LNCaP clone FGC (cell line): ENCODE measurements around the gene OLFM1.
"Not testable (repeated sequence)": the region's sequence is repeated elsewhere in the genome, so short reads cannot be mapped to it uniquely, and the experiment has no call there.

Source experiments
- DNase-seq: peaks from one replicate; pipeline ENCODE4 v3.0.0-alpha.2; 2011; ENCODE audit warnings: low read depth
- H3K4me3 ChIP-seq: 2 replicates; pipeline ENCODE4 v1.5.1; 2011; ENCODE audit warnings: mild to moderate bottlenecking, low read depth, low read length, control low read depth
- CTCF ChIP-seq: IDR thresholded peaks from 2 replicates; pipeline ENCODE4 v1.5.1; 2012; ENCODE audit warnings: mild to moderate bottlenecking; ENCODE audit not compliant: control insufficient read depth, insufficient read depth; ENCODE audit errors: extremely low read depth

OLFM1 gene

GRCh38 chr9:135147474-135147805, 60.0 kb downstream of the OLFM1 start:
- no peak overlapping the region for H3K4me3 ChIP-seq
- no peak for TF ChIP-seq CTCF
- DNase-seq, result no peak

GRCh38 chr9:135147938-135148337, 60.5 kb downstream of the OLFM1 start:
- TF ChIP-seq CTCF, result no peak
- DNase-seq, result no peak
- no peak overlapping the region for H3K4me3 ChIP-seq

GRCh38 chr9:135148386-135148785, 60.9 kb downstream of the OLFM1 start:
- no peak for TF ChIP-seq CTCF
- no peak for DNase-seq
- no peak overlapping the region for H3K4me3 ChIP-seq

GRCh38 chr9:135149901-135150300, 62.4 kb downstream of the OLFM1 start:
- not testable (repeated sequence) for H3K4me3 ChIP-seq, DNase-seq

DNA sequence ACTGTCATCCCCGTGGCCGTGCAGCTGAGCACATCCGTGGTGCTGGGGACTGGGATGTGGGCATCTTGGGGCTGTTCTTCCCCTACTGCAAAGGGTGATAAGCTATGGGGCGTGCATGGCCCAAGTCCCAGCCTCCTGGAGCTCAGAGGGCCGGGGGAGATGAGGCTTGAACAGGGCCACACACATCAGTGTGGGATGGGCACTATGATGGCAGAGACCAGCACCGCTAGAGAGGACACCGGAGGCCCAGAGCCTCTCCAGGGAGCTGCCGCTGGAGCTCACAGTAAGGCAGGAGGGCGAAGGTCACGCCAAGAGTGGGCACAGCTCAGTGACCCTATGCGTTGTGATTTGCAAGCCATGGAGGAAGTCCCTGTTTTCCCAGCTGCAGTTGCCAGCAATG, 63.5 kb downstream of the OLFM1 start:
- H3K4me3 ChIP-seq, result no peak overlapping the region
- no peak for TF ChIP-seq CTCF
- DNase-seq, result no peak

DNA sequence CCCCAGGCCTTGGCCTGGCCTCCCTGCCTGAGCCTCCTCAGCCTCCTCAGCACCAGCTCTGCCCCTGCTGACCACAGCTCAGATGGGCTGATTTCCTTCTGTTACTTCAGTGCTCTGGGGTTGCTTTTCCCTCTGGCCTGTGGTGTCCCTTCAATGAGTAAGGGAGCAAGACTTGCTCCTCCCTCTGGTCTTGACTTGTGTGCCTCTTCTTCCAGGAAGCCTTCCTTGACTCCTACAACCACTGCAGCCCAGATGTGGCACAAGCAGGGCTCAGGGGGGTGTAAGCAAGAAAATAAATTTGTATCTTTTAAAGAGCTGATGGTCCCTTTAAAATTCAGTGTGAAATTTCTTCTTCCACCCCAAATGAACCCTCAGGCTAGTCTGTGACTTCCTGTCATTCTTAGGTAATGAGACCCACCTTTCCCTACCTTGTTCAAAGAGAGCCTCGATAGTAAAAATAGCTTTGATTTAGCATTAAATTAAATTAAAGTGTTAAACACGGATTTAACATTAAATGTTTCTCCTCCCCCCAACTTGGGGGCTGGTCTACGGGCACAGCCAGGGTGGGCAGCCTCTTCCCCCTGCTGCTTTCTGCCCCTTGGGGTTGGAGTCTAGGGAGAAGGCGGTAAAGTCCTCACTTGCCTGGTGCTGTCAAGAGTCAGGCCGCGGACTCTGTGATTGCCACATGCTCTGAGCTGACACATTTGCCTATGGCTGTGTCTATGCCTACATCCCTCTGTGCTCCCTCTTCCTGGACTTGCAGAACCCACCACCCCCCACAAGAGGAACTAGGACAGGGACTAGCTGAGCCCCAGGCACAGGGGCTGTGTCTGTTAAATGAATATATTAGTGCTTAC, 64.5 kb downstream of the OLFM1 start:
- H3K4me3 ChIP-seq, result no peak overlapping the region
- DNase-seq, result no peak
- TF ChIP-seq CTCF, result no peak

DNA sequence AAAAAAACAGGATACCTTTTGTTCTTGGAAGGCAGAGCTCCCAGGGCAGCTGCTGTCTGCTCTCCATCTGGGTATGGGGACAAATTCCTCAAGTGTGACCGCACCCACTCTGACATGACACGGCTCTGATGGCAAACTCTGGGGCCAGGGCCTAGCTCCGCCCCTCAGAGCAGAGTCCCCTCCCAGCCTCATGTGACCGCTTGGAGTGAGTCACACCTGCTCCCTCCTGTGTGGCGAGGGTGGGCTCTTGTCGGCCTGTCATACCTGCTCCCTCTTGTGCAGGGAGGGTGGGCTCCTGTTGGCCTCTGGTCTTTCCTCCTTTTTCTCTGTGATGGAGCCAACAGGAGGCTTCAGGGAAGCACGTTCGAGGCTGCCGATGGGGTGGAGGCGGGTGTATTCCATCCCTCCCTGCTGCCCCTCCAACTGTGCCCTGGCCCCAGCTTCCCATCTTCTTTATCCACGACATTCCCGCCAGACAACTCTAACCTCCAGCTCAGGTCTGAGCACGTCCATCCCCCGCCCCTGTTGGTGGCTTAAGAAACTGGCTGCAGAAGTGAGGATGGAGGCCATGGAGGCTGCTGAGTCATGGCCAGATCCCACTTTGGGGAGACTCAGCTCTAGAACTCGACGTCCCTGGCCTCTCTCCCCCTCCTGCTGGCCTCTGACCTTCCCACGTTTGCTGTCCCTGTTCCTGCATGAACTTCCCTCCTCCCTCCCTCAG, 65.3 kb downstream of the OLFM1 start:
- no peak for DNase-seq
- H3K4me3 ChIP-seq, result no peak overlapping the region
- TF ChIP-seq CTCF, result no peak
